AG09309 (cell line): Measurements from ENCODE around the gene CNPY2.
A peak's percentile ranks its signal among the peaks of the same experiment; 100 is the strongest.
"Not testable (repeated sequence)": the region's sequence is repeated elsewhere in the genome, so short reads cannot be mapped to it uniquely, and the experiment has no call there.

ENCODE experiments used
- DNase-seq: peaks from one replicate; pipeline ENCODE4 v3.0.0-alpha.2; 2010; ENCODE audit warnings: low read depth
- H3K4me3 ChIP-seq: 2 replicates; pipeline ENCODE4 v1.5.1; 2011; ENCODE audit warnings: mild to moderate bottlenecking, low read depth, low read length, moderate library complexity; ENCODE audit not compliant: control insufficient read depth
- TF ChIP-seq, protein P1 (sequence below): IDR thresholded peaks from 2 replicates; pipeline ENCODE4 v1.5.1; 2011; ENCODE audit warnings: mild to moderate bottlenecking, low read depth, low read length, inconsistent platforms; ENCODE audit not compliant: insufficient read depth, control insufficient read depth; ENCODE audit errors: missing control alignments

CNPY2 gene

DNA sequence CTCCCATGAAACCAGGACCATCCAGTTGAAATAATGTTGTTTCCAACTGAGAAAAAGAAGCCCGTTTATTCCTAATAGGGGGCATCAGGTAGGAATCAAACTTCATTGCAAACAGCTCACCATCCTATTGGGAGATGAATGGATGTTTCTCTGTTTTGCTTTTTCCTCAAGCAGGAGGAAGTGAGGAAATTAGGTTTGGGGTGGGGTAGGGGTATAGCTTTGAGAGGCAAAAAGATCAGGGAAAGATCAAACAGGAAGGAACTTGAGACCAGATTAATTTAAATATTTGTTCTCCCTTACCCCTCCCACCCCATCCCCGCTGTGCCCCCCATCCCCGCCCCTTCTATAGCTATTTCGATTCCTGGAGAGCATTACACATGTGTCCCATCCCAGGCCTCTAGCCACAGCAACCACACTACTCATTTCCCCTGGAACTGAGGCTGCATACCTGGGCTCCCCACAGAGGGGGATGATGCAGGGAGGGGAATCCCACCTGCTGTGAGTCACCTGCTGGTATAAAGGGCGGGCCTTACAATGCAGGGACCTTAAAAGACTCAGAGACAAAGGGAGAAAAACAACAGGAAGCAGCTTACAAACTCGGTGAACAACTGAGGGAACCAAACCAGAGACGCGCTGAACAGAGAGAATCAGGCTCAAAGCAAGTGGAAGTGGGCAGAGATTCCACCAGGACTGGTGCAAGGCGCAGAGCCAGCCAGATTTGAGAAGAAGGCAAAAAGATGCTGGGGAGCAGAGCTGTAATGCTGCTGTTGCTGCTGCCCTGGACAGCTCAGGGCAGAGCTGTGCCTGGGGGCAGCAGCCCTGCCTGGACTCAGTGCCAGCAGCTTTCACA is 22.7 kb upstream of the CNPY2 start, which contains the start of gene IL23A:
Gene IL23A (plus strand): TSS at position 577 of the 850 bp plus-strand sequence. CDS start 161 bp downstream, at position 738.
- DNase-seq = no peak
- TF ChIP-seq, protein P1, sequence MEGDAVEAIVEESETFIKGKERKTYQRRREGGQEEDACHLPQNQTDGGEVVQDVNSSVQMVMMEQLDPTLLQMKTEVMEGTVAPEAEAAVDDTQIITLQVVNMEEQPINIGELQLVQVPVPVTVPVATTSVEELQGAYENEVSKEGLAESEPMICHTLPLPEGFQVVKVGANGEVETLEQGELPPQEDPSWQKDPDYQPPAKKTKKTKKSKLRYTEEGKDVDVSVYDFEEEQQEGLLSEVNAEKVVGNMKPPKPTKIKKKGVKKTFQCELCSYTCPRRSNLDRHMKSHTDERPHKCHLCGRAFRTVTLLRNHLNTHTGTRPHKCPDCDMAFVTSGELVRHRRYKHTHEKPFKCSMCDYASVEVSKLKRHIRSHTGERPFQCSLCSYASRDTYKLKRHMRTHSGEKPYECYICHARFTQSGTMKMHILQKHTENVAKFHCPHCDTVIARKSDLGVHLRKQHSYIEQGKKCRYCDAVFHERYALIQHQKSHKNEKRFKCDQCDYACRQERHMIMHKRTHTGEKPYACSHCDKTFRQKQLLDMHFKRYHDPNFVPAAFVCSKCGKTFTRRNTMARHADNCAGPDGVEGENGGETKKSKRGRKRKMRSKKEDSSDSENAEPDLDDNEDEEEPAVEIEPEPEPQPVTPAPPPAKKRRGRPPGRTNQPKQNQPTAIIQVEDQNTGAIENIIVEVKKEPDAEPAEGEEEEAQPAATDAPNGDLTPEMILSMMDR = no peak
- no peak within 1 kb of the TSS for H3K4me3 ChIP-seq

- DNase-seq = no peak
- no peak overlapping the region for H3K4me3 ChIP-seq
- TF ChIP-seq, protein P1 = no peak
Measured at GRCh38 chr12:56337753-56338251, 22.0 kb upstream of the CNPY2 start.

GRCh38 chr12:56336361-56337167 is 20.8 kb upstream of the CNPY2 start:
- TF ChIP-seq, protein P1 = no peak
- no peak overlapping the region for H3K4me3 ChIP-seq
- no peak for DNase-seq

DNA sequence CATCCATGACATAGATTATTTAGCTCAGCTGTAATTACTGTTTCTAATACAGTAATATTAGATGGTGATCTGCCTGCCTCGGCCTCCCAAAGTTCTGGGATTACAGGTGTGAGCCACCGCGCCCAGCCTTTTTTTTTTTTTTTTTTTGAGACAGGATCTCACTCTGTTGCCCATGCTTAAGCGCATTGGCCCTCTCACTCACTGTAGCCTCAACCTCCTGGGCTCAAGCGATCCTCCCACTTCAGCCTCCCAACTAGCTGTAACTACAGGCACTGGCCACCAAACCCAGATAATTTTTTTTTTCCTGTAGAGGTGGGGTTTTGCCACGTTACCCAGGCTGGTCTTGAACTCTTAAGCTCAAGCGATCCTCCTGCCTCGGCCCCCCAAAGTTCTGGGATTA is 19.7 kb upstream of the CNPY2 start:
- DNase-seq, H3K4me3 ChIP-seq: not testable (repeated sequence)

DNA sequence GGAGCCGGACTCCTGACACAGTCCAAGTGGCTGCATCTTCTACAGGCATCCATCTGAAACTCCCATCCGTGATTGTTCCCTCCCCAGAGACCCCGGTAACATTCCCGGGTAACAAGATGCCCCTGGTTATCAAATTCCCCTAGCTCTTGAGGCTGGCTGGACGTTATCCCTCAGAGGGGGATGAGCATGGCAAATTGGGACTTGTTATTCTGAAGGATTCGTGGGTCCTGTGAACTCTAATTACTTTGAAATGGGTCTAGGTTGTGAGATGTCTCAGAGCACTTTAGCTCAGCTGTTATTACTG is 18.7 kb upstream of the CNPY2 start:
- DNase-seq = no peak
- peak overlapping the region; percentile 72 for H3K4me3 ChIP-seq
- TF ChIP-seq, protein P1 = no peak

- H3K4me3 ChIP-seq = peak within 1 kb of the TSS; percentile 72
- TF ChIP-seq, protein P1 = peak; percentile 74
- peak; percentile 83 for DNase-seq
Measured at GRCh38 chr12:56333679-56334489, 18.1 kb upstream of the CNPY2 start, which contains the start of gene PAN2. Gene PAN2 (minus strand): TSS chr12:56334000. CDS start chr12:56333094, 906 bp downstream.
